Osteocyte (in vitro differentiated cells): ENCODE results near the gene NSD1. TPM values are rescaled to one million over a fixed set of nuclear protein-coding genes. Genes with fewer than 3 reads are reported as not detected.
A peak's percentile ranks its signal among the peaks of the same experiment; 100 is the strongest.

Experiments
- DNase-seq: peaks from one replicate; pipeline ENCODE4 v3.0.0; 2021; ENCODE audit warnings: mixed read lengths; ENCODE audit not compliant: unreplicated experiment; ENCODE audit errors: extremely low spot score
- H3K27ac Mint-ChIP-seq: one replicate; pipeline ENCODE4 v1.8.0; 2021; ENCODE audit warnings: mild to moderate bottlenecking, mixed read lengths; ENCODE audit not compliant: unreplicated experiment
- H3K27me3 Mint-ChIP-seq: one replicate; pipeline ENCODE4 v1.8.0; 2021; ENCODE audit warnings: mixed read lengths; ENCODE audit not compliant: unreplicated experiment
- H3K36me3 Mint-ChIP-seq: one replicate; pipeline ENCODE4 v1.8.0; 2021; ENCODE audit warnings: mixed read lengths; ENCODE audit not compliant: unreplicated experiment
- H3K4me1 Mint-ChIP-seq: one replicate; pipeline ENCODE4 v1.8.0; 2021; ENCODE audit warnings: mixed read lengths; ENCODE audit not compliant: unreplicated experiment
- H3K4me3 Mint-ChIP-seq: one replicate; pipeline ENCODE4 v1.8.0; 2021; ENCODE audit warnings: mild to moderate bottlenecking, moderate library complexity, mixed read lengths; ENCODE audit not compliant: unreplicated experiment
- H3K9me3 Mint-ChIP-seq: one replicate; pipeline ENCODE4 v1.8.0; 2021; ENCODE audit warnings: mixed read lengths; ENCODE audit not compliant: unreplicated experiment
- CTCF ChIP-seq: fragments of 200-600 bp; sonication (generic); IDR thresholded peaks from 2 replicates; pipeline ENCODE4 v1.5.0; 2021; ENCODE audit warnings: antibody characterized with exemption, mild to moderate bottlenecking, moderate library complexity
- long read RNA-seq: library from polyadenylated mRNA; unstranded; transcript quantifications from one replicate; pipeline ENCODE4 v2.0.0, GENCODE V29; 2021
- total RNA-seq: library from RNA; stranded (reverse); gene quantifications from 2 replicates; pipeline ENCODE4 v1.2.1, GENCODE V29; 2021

Gene NSD1
- total RNA-seq: 71.6 and 74.7 TPM in 2 replicates
- long read RNA-seq, transcript NSD1-209 (6 exons, 585 nt): major isoform, 8 of 82 reads
- long read RNA-seq, partial matches to known transcripts: 21 of 82 reads
- long read RNA-seq, other reads (novel, unspliced or antisense): 51 of 82 reads

GRCh38 chr5:177133096-177133852 is at the start of gene NSD1:
TSS of gene NSD1 (plus strand) at chr5:177133773. CDS start at chr5:177135104, 1,331 bp downstream.
- Mint-ChIP-seq H3K9me3 (no peaks in the 10 kb centered on the region), H3K36me3 (peaks cover 21% of the 10 kb centered on the region), H3K4me3 (peak within 1 kb of the TSS; percentile 80), H3K27me3 (no peaks in the 10 kb centered on the region), H3K4me1 (peaks cover 35% of the 10 kb centered on the region), H3K27ac (peak within 1 kb of the TSS; percentile 89)
- TF ChIP-seq CTCF: no peak
- peak; percentile 89 for DNase-seq

- no peak for DNase-seq
- Mint-ChIP-seq H3K27ac (no peak overlapping the region), H3K9me3 (no peaks in the 10 kb centered on the region), H3K4me1 (peaks cover 12% of the 10 kb centered on the region), H3K4me3 (no peak overlapping the region), H3K36me3 (no peaks in the 10 kb centered on the region), H3K27me3 (peaks cover 20% of the 10 kb centered on the region)
- no peak for TF ChIP-seq CTCF
These were observed 49.4 kb upstream of the NSD1 start for GRCh38 chr5:177084175-177084574.

- Mint-ChIP-seq H3K27me3 (peaks cover 20% of the 10 kb centered on the region), H3K4me1 (peaks cover 17% of the 10 kb centered on the region), H3K36me3 (no peaks in the 10 kb centered on the region), H3K27ac (no peak overlapping the region), H3K9me3 (no peaks in the 10 kb centered on the region), H3K4me3 (peak overlapping the region; percentile 67)
- no peak for TF ChIP-seq CTCF
- DNase-seq: no peak
These were observed 47.5 kb upstream of the NSD1 start for GRCh38 chr5:177085985-177086653.

- H3K4me3 Mint-ChIP-seq: peak within 1 kb of the TSS; percentile 67
- DNase-seq: no peak
- TF ChIP-seq CTCF: peak; percentile 67
These were observed 46.7 kb upstream of the NSD1 start, which contains the start of gene FGFR4 for GRCh38 chr5:177086654-177087397. TSS of gene FGFR4 (plus strand) at chr5:177086915. CDS start at chr5:177089603, 2,688 bp downstream.

More at GRCh38 chr5:177086654-177087397, 46.7 kb upstream of the NSD1 start, which contains the start of gene FGFR4:
- Mint-ChIP-seq H3K36me3 (no peaks in the 10 kb centered on the region), H3K27ac (no peak within 1 kb of the TSS), H3K9me3 (no peaks in the 10 kb centered on the region), H3K27me3 (peaks cover 20% of the 10 kb centered on the region), H3K4me1 (peaks cover 17% of the 10 kb centered on the region)
